Small intestine (tissue), 7 donors: ENCODE data around the gene SLC2A5. TPM values are rescaled to one million over a fixed set of nuclear protein-coding genes. Genes with fewer than 3 reads are reported as not detected.

Source experiments
- DNase-seq, 2 donors: peaks; one replicate each; pipeline versions ENCODE4 v3.0.0 to v3.0.0-alpha.2; 2013
- FAIRE-seq: peaks from 2 replicates; lab custom pipeline; 2012; peaks lifted over from hg19 to GRCh38; lab: Jason Lieb, UNC
- H3K27ac ChIP-seq, 3 donors: one replicate each; pipeline ENCODE4 v1.5.1; 2013; ENCODE audit warnings: low read length in 2 of 3, mild to moderate bottlenecking in 2 of 3, control low read depth in 1 of 3, inconsistent platforms in 1 of 3, low read depth in 1 of 3, moderate library complexity in 1 of 3
- H3K27me3 ChIP-seq, 3 donors: one replicate each; pipeline ENCODE4 v1.6.1; 2013; ENCODE audit warnings: low read length in 3 of 3, inconsistent platforms in 1 of 3; ENCODE audit not compliant: control insufficient read depth in 3 of 3, insufficient read depth in 3 of 3
- H3K36me3 ChIP-seq, 3 donors: one replicate each; pipeline ENCODE4 v1.6.1; 2013; ENCODE audit warnings: low read length in 3 of 3, inconsistent platforms in 1 of 3, low read depth in 1 of 3, mild to moderate bottlenecking in 1 of 3, moderate library complexity in 1 of 3; ENCODE audit not compliant: control insufficient read depth in 3 of 3, insufficient read depth in 2 of 3
- H3K4me1 ChIP-seq, 3 donors: one replicate each; pipeline ENCODE4 v1.6.1; 2013; ENCODE audit warnings: low read length in 2 of 3, inconsistent platforms in 1 of 3, low read depth in 1 of 3, mild to moderate bottlenecking in 1 of 3, moderate library complexity in 1 of 3; ENCODE audit not compliant: control insufficient read depth in 3 of 3, insufficient read depth in 2 of 3
- H3K4me3 ChIP-seq, 3 donors: one replicate each; pipeline ENCODE4 v1.5.1; 2013; ENCODE audit warnings: low read length in 3 of 3, control low read depth in 1 of 3, inconsistent platforms in 1 of 3, low read depth in 1 of 3, mild to moderate bottlenecking in 1 of 3, moderate library complexity in 1 of 3
- H3K9me3 ChIP-seq, 2 donors: one replicate each; pipeline ENCODE4 v1.6.1; 2013; ENCODE audit warnings: low read depth in 1 of 2, low read length in 1 of 2; ENCODE audit not compliant: control insufficient read depth in 2 of 2, insufficient read depth in 1 of 2
- WGBS, 3 donors: extraction: QIAGEN DNeasy Blood & Tissue Kit; methylation state at CpG; one replicate each; pipeline ENCODE4 v1.1.7; 2013; 5-methylcytosine and 5-hydroxymethylcytosine counted together
- polyA plus RNA-seq, 4 donors: library from polyadenylated mRNA; stranded (reverse) in 3 of 4; unstranded in 1 of 4; fragments of 200-250 nt in 3 of 4; fragments of 120-200 nt in 1 of 4; gene quantifications; one replicate each; pipeline versions ENCODE4 v1.2.1 to v1.2.3, GENCODE V29; 2013
- donor health status: healthy with polysubstance abuse.
- donor health status: control.
- donor health status: control.
- donor health status: Bipolar disorder and iron deficiency.
- donor health status: healthy.

SLC2A5 gene
- polyA plus RNA-seq, 4 donors = 42.5 to 234 (median 116) TPM

GRCh38 chr1:9052272-9053049 lies 17.0 kb downstream of the SLC2A5 start:
- Histone ChIP-seq H3K4me3 (no peak overlapping the region), H3K9me3 (peaks cover 0 to 3% of the 10 kb centered on the region in 2 donors), H3K27me3 (no peaks in the 10 kb centered on the region), H3K36me3 (peaks cover 0 to 42% (median 7%) of the 10 kb centered on the region in 3 donors), H3K27ac (no peak overlapping the region), H3K4me1 (no peaks in the 10 kb centered on the region)
- FAIRE-seq = no peak
- DNase-seq = no peak
- 93 to 97% (median 96%) methylated on average over 6 of the region's 6 CpGs for WGBS, 3 donors

DNA sequence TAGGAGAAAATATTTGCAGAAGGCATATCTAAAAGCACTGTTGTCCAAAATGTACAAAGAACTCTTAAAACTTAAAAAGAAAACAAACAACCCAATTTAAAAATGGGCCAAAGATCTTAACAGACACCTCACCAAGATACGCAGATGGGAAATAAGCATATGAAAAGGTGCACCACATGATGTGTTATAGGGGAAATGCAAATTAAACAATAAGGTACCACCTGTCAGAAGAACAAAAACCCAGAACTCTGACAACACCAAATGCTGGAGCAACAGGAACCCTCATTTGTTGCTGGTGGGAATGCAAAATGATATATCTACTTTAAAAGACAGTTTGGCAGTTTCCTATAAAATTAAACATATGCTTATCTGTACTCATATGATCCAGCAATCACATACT lies 18.1 kb downstream of the SLC2A5 start:
- 78 to 93% (median 90%) methylated on average over 1 of the region's 1 CpG for WGBS, 3 donors
- no peak for FAIRE-seq
- H3K4me3 ChIP-seq = no peak overlapping the region
- no peak for DNase-seq
- H3K27me3 ChIP-seq = no peaks in the 10 kb centered on the region
- peaks cover 0 to 3% of the 10 kb centered on the region in 2 donors for H3K9me3 ChIP-seq
- no peak overlapping the region for H3K27ac ChIP-seq
- peaks cover 0 to 36% (median 10%) of the 10 kb centered on the region in 3 donors for H3K36me3 ChIP-seq
- no peaks in the 10 kb centered on the region for H3K4me1 ChIP-seq

DNA sequence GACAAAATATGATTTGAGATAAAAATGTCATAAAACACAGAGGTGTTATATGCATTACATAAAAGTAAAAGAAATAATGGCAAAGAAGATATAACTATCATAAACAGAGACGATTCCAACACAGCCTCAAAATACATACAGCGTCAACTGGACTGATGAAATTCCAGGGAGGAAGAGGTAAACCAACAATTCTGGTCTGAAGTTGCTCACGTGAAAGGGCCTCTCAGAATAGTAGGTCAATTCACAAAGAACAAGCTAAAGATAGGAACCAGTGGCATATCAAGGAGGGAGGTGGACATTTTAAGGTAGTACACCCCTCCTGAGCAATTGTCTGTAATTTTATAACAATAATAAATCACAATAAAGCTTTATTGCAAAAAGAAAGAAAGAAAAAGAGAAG lies 18.6 kb downstream of the SLC2A5 start:
- Histone ChIP-seq H3K4me3 (no peak overlapping the region), H3K4me1 (no peaks in the 10 kb centered on the region), H3K27ac (no peak overlapping the region), H3K27me3 (no peaks in the 10 kb centered on the region), H3K9me3 (peaks cover 0 to 3% of the 10 kb centered on the region in 2 donors), H3K36me3 (peaks cover 0 to 36% (median 14%) of the 10 kb centered on the region in 3 donors)
- no peak for DNase-seq
- no peak for FAIRE-seq
- WGBS, 3 donors = 70 to 74% (median 70%) methylated on average over 3 of the region's 3 CpGs

GRCh38 chr1:9048551-9048950 lies 20.9 kb downstream of the SLC2A5 start:
- Histone ChIP-seq H3K9me3 (peaks cover 0 to 3% of the 10 kb centered on the region in 2 donors), H3K27ac (no peak overlapping the region), H3K27me3 (no peaks in the 10 kb centered on the region), H3K4me3 (no peak overlapping the region), H3K4me1 (no peaks in the 10 kb centered on the region), H3K36me3 (peaks cover 0 to 37% (median 16%) of the 10 kb centered on the region in 3 donors)
- FAIRE-seq (no peak), DNase-seq (no peak)
- WGBS, 3 donors = 84 to 86% (median 85%) methylated on average over 7 of the region's 7 CpGs

GRCh38 chr1:9047019-9047418 lies 22.4 kb downstream of the SLC2A5 start:
- 83 to 90% (median 85%) methylated on average over 2 of the region's 2 CpGs for WGBS, 3 donors
- peaks cover 0 to 42% (median 20%) of the 10 kb centered on the region in 3 donors for H3K36me3 ChIP-seq
- no peak for FAIRE-seq

DNA sequence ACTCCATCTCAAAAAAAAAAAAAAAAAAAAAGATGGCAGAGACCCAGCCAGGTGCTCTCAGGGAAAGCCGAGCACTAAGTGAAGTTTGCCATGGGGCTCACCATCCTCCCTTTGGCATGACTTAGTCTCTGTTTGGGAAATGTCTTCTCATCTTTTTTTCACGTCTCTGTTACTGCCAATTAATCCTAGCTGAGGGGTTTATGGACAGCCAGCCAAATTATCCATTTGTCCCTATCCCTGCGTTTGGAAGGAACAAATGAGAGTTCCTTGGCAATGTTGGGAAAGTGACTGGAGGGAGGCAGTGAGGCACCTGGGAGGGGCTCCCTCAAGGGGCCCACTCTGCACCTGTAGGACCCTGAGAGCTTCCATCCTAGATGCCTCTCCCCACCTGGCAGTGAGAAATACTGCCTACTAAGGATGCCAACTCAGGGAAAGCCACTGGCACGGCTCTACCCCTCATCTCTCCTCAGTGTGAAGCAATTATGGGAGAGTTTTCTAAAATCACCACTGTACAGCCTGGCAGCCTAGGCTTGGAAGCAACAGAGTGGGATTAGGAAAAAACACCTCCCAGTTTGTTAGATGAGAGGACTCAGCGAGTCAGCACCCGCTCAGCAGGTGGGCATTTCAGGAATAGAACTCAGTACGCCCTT lies 23.4 kb downstream of the SLC2A5 start:
- H3K4me3 ChIP-seq = no peak overlapping the region
- no peaks in the 10 kb centered on the region for H3K4me1 ChIP-seq
- no peaks in the 10 kb centered on the region for H3K27me3 ChIP-seq
- peaks cover 0 to 3% of the 10 kb centered on the region in 2 donors for H3K9me3 ChIP-seq
- FAIRE-seq (no peak), DNase-seq (no peak)
- no peak overlapping the region for H3K27ac ChIP-seq
- 85 to 95% (median 87%) methylated on average over 7 of the region's 7 CpGs for WGBS, 3 donors
- peaks cover 0 to 52% (median 27%) of the 10 kb centered on the region in 3 donors for H3K36me3 ChIP-seq

More at GRCh38 chr1:9047019-9047418, 22.4 kb downstream of the SLC2A5 start:
- DNase-seq = no peak
- Histone ChIP-seq H3K27ac (no peak overlapping the region), H3K4me3 (no peak overlapping the region), H3K9me3 (peaks cover 0 to 3% of the 10 kb centered on the region in 2 donors), H3K4me1 (no peaks in the 10 kb centered on the region), H3K27me3 (no peaks in the 10 kb centered on the region)

GRCh38 chr1:9044236-9044635 lies 25.2 kb downstream of the SLC2A5 start:
- FAIRE-seq (no peak), DNase-seq (no peak)
- 90 to 99% (median 97%) methylated on average over 4 of the region's 4 CpGs for WGBS, 3 donors
- Histone ChIP-seq H3K27me3 (peaks cover 0 to 3% (median 0%) of the 10 kb centered on the region in 3 donors), H3K4me3 (no peak overlapping the region), H3K27ac (no peak overlapping the region), H3K36me3 (peaks cover 0 to 66% (median 39%) of the 10 kb centered on the region in 3 donors), H3K4me1 (no peaks in the 10 kb centered on the region), H3K9me3 (peaks cover 0 to under 1% of the 10 kb centered on the region in 2 donors)

DNA sequence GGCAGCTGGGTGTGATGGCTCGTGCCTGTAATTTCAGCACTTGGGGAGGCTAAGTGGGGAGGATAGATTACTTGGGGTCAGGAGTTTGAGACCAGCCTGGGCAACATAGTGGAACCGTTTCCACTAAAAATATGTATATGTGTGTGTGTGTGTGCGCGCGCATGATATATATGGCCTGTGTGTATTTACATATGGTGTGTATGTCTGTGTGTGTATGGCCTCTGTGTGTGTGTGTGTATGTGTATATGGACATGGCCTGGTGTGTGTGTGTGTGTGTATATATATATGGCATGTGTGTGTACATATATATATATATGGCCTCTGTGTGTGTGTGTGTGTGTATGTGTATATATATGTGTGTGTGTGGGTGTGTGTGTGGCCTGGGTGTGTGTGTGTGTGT lies 27.2 kb downstream of the SLC2A5 start:
- Histone ChIP-seq H3K4me3 (no peak overlapping the region), H3K36me3 (peaks cover 0 to 75% (median 34%) of the 10 kb centered on the region in 3 donors), H3K27ac (no peak overlapping the region), H3K4me1 (no peaks in the 10 kb centered on the region), H3K27me3 (peaks cover 0 to 3% (median 0%) of the 10 kb centered on the region in 3 donors), H3K9me3 (no peaks in the 10 kb centered on the region)
- no peak for FAIRE-seq
- 91 to 92% (median 91%) methylated on average over 5 of the region's 5 CpGs for WGBS, 3 donors
- DNase-seq = no peak
